Measurements from ENCODE around the gene BCKDK. TPM values are rescaled to one million over a fixed set of nuclear protein-coding genes. Genes with fewer than 3 reads are reported as not detected.

The BCKDK gene
- total RNA-seq, 3 donors from 2014 or later = 31.8 to 33.6 (median 33.5) TPM

DNA sequence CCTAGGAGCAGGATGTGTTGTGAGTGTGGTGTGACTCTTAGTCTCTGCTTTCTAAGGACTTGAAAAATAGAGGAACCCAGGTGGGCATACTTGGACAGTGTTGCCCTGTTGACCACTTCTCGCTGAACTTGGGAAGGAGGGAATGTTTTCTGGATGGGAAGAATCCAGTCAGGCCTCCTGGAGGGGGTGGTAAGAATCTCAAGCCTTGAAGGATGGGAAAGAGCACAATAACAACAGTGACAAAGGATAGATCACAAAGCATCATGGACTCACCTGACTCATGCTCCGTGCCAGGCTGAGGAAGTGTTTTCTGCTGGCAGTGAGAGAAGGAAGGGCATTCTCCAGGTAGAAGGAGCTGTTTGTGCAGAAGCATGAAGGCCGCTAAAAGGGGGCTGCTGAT lies 17.7 kb downstream of the BCKDK start:
- peaks cover 4 to 32% of the 10 kb centered on the region in 2 donors for H3K4me1 ChIP-seq
- H3K36me3 ChIP-seq = no peaks in the 10 kb centered on the region
- peak overlapping the region; percentile 95 for H3K27ac ChIP-seq
- H3K9me3 ChIP-seq = no peaks in the 10 kb centered on the region
- no peak for DNase-seq (ENCODE audit: low spot score in 2 of 2)
- intact Hi-C loops (cut with DNase I; ENCODE audit: low total_unique reads) = no loop called here
- H3K27me3 ChIP-seq = no peaks in the 10 kb centered on the region
- no peak overlapping the region for H3K4me3 ChIP-seq
- TF ChIP-seq POLR2AphosphoS5 (IDR thresholded peaks at IDR 0.05) = no peak
- TF ChIP-seq, protein P1, sequence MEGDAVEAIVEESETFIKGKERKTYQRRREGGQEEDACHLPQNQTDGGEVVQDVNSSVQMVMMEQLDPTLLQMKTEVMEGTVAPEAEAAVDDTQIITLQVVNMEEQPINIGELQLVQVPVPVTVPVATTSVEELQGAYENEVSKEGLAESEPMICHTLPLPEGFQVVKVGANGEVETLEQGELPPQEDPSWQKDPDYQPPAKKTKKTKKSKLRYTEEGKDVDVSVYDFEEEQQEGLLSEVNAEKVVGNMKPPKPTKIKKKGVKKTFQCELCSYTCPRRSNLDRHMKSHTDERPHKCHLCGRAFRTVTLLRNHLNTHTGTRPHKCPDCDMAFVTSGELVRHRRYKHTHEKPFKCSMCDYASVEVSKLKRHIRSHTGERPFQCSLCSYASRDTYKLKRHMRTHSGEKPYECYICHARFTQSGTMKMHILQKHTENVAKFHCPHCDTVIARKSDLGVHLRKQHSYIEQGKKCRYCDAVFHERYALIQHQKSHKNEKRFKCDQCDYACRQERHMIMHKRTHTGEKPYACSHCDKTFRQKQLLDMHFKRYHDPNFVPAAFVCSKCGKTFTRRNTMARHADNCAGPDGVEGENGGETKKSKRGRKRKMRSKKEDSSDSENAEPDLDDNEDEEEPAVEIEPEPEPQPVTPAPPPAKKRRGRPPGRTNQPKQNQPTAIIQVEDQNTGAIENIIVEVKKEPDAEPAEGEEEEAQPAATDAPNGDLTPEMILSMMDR (IDR thresholded peaks at IDR 0.05) = no peak
- no peak for TF ChIP-seq POLR2A (IDR thresholded peaks at IDR 0.05)

- intact Hi-C loops (cut with DNase I; ENCODE audit: low total_unique reads) = no loop called here
- H3K36me3 ChIP-seq = no peaks in the 10 kb centered on the region
- H3K4me1 ChIP-seq = peaks cover 4 to 45% of the 10 kb centered on the region in 2 donors
Measured at GRCh38 chr16:31127182-31127581, 19.0 kb downstream of the BCKDK start.

GRCh38 chr16:31128711-31129567 lies 20.8 kb downstream of the BCKDK start:
- no peaks in the 10 kb centered on the region for H3K9me3 ChIP-seq
- intact Hi-C loops (cut with DNase I; ENCODE audit: low total_unique reads) = no loop called here
- TF ChIP-seq, protein P1 (IDR thresholded peaks at IDR 0.05) = no peak
- no peak for TF ChIP-seq POLR2A (IDR thresholded peaks at IDR 0.05)
- no peak for TF ChIP-seq POLR2AphosphoS5 (IDR thresholded peaks at IDR 0.05)
- H3K4me1 ChIP-seq = peaks cover 4 to 51% of the 10 kb centered on the region in 2 donors
- no peak for DNase-seq (ENCODE audit: low spot score in 2 of 2)
- no peaks in the 10 kb centered on the region for H3K27me3 ChIP-seq
- no peaks in the 10 kb centered on the region for H3K36me3 ChIP-seq
- peak overlapping the region in 1 of 3 donors; percentile 4 for H3K4me3 ChIP-seq
- peak overlapping the region; percentile 95 for H3K27ac ChIP-seq

More at GRCh38 chr16:31127182-31127581, 19.0 kb downstream of the BCKDK start:
- Histone ChIP-seq H3K27me3 (no peaks in the 10 kb centered on the region), H3K27ac (peak overlapping the region; percentile 95), H3K4me3 (no peak overlapping the region), H3K9me3 (no peaks in the 10 kb centered on the region)
- no peak for DNase-seq (ENCODE audit: low spot score in 2 of 2)
- TF ChIP-seq POLR2A (IDR thresholded peaks at IDR 0.05) (no peak), POLR2AphosphoS5 (IDR thresholded peaks at IDR 0.05) (no peak)
- TF ChIP-seq, protein P1 (IDR thresholded peaks at IDR 0.05) = no peak

- peaks cover 4 to 53% of the 10 kb centered on the region in 2 donors for H3K4me1 ChIP-seq
- H3K27me3 ChIP-seq = no peaks in the 10 kb centered on the region
- H3K4me3 ChIP-seq = peak overlapping the region in 2 of 3 donors; percentile 21 to 40
- DNase-seq (ENCODE audit: low spot score in 2 of 2) = peak in 1 of 2 donors; percentile 73
- H3K27ac ChIP-seq = peak overlapping the region; percentile 95
- no peaks in the 10 kb centered on the region for H3K36me3 ChIP-seq
- intact Hi-C loops (cut with DNase I; ENCODE audit: low total_unique reads) = no loop called here
- TF ChIP-seq, protein P1 (IDR thresholded peaks at IDR 0.05) = peak in 1 of 3 donors; percentile 8
- TF ChIP-seq POLR2AphosphoS5 (IDR thresholded peaks at IDR 0.05) (no peak), POLR2A (IDR thresholded peaks at IDR 0.05) (no peak)
- no peaks in the 10 kb centered on the region for H3K9me3 ChIP-seq
Measured at GRCh38 chr16:31129568-31130335, 21.6 kb downstream of the BCKDK start.

Data from breast epithelium (tissue), 4 donors.